GM21529 (cell line): ENCODE data around the gene IL22.

Experiments
- ATAC-seq: cut with Tn5 transposase; IDR thresholded peaks from one replicate; pipeline ENCODE4 v1.9.1; 2021; ENCODE audit not compliant: unreplicated experiment

Gene IL22

GRCh38 chr12:68264857-68265256, 11.5 kb upstream of the IL22 start:
- ATAC-seq = no peak

GRCh38 chr12:68264158-68264855, 10.9 kb upstream of the IL22 start:
- ATAC-seq = no peak

- no peak for ATAC-seq
Measured at GRCh38 chr12:68263366-68263765, 10.0 kb upstream of the IL22 start.

DNA sequence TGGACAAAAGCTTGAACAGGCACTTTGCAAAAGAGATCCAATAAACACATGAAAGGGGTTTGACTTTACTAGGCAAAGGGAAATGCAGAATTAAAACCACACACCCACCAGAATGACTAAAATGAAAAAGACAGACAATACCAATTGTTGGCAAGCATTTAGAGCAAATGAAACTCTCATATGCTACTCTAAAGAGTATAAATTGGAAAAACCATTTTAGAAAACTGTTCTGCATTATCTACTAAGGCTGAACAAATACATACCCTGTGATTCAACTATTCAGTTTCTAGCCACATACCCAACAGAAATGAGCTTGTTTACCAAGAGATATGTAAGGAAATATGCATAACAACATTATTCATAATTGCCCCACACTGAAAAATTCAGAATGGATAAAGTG, 8.5 kb upstream of the IL22 start:
- ATAC-seq = no peak

DNA sequence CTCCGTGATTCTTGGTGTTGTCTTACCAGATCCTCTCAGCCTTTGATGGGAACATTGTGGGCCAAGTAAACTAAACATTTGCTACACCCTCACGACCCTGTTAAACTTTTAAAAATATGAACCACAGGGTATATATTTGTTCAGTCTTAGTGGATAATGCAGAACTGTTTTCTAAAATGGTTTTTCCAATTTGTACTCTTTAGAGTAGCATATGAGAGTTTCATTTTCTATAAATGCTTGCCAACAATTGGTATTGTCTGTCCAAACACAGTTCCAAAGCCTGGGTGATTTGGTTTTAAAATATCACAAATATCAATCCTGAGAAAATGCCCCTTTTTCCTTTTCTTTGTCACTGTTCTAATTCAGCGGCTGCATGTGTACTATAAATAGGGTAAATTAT, 6.7 kb upstream of the IL22 start:
- ATAC-seq = no peak

- ATAC-seq = no peak
Measured at GRCh38 chr12:68259318-68259940, 6.0 kb upstream of the IL22 start.

DNA sequence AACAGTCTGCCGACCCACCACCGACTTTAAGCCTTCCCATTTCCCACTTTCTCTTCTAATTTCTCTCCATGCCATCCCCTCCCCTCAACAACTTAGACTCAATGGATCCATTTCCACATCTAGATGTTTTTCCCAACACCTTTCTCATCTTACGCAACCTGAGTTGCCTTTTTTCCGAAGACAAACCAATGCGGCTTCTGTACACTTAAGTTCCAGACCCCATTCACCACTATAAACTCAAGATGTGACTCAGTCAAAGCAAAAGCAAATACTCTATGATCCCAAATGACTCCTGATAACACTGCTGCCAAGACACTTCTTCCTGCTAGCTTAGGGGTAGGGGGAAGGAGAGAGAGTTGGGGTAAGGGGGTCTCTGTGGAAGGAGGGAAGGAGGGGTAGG, 1.3 kb downstream of the IL22 start:
- ATAC-seq = no peak

GRCh38 chr12:68250454-68250853, 3.0 kb downstream of the IL22 start:
- no peak for ATAC-seq

- no peak for ATAC-seq
Measured at GRCh38 chr12:68247785-68248184, 5.6 kb downstream of the IL22 start.

GRCh38 chr12:68246350-68246749, 7.1 kb downstream of the IL22 start:
- ATAC-seq = no peak

GRCh38 chr12:68245180-68246021, 8.0 kb downstream of the IL22 start:
- no peak for ATAC-seq

DNA sequence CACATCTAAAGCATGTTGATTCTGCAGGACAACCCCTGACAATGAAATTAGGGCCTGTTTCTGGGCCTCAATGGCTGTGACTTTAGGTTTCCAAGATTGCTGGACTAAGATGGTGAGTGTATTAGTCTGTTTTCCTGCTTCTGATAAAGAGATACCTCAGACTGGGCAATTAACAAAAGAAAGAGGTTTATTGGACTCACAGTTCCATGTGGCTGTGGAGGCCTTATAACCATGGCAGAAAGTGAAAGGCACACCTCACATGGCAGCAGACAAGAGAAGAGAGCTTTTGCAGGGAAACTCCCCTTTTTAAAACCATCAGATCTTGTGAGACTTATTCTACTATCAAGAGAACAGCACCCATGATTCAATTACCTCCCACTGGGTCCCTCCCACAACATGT, 10.6 kb downstream of the IL22 start:
- ATAC-seq = no peak

GRCh38 chr12:68240975-68241374, 12.4 kb downstream of the IL22 start:
- ATAC-seq = peak; percentile 98

DNA sequence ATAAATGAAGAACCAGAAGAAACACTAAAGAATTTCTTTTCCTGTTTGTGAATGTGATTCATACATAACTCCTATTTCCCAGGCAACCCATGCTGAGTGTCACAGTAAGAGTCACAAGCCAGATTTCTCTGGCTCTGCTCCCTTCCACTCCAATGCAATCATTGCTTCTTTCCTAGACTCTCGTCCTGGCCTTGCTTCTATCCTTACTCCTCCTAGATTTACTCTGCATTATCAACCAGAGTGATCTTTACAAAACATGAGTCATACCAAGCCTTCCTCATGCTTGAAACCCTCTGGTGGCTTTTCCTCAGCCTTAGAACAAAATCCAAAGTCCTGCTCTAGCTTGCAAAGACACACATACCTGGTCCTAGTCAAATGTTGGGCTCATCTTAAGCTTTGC, 13.3 kb downstream of the IL22 start:
- ATAC-seq = no peak

GRCh38 chr12:68239309-68239982, 14.0 kb downstream of the IL22 start:
- ATAC-seq = no peak

DNA sequence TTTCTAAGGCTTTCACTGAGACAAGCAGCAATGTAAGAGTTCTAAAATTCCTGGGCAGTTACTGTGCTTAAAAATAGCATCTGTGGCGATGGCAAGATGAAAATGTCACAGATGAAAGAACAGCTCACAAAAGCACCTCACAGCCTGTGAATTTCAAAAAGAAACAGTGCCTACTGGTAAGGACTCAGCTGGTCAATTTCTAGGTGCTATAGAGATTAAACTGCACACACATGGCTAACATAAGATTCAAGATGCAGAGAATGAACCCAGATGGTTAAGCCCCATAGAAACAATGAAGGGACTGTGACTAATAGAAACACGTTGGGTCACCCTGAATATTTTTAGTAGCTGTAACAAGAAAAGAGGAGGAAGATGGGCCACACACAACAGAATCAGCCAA, 15.8 kb downstream of the IL22 start:
- ATAC-seq = no peak

- ATAC-seq = no peak
Measured at GRCh38 chr12:68237078-68237477, 16.3 kb downstream of the IL22 start.

GRCh38 chr12:68236421-68237059, 16.9 kb downstream of the IL22 start:
- ATAC-seq = peak; percentile 59

DNA sequence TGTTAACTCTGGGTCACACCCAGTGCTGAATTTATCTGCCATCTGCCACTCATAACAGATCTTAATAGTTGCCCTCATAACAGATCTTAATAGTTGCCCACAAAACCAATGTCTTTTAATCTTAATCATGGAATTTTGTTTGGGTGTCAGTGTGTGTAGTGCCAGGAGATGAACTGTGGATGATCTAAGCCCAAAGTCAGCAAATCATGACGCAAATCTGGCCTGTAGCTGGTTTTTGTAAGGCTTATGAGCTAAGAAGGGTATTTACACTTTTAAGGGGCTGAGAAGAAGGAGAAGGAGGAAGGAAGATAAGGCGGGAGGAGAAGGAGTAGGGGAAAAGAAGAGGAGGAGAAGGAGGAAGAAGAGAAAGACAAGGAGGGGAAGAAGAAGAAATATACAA, 17.8 kb downstream of the IL22 start:
- ATAC-seq = no peak

DNA sequence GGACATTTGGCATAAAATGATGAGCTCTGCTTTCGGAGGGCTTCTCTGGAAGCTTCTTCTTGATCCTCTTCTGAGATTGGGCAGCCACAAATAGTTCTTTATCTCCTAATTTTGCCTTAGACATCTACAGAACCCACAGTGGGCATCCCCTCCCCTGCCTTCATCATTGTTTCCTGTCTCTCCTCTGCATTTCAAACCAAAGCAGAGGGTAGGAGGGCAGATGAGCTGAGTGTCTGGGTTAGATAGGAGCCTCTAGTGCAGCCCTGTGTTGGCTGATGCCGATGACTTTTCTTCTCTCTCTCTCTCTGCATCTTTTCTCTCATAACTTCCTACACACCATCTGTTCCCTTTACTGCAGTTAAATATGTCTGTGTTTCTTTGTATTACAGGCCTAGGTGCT, 19.3 kb downstream of the IL22 start:
- ATAC-seq = no peak

DNA sequence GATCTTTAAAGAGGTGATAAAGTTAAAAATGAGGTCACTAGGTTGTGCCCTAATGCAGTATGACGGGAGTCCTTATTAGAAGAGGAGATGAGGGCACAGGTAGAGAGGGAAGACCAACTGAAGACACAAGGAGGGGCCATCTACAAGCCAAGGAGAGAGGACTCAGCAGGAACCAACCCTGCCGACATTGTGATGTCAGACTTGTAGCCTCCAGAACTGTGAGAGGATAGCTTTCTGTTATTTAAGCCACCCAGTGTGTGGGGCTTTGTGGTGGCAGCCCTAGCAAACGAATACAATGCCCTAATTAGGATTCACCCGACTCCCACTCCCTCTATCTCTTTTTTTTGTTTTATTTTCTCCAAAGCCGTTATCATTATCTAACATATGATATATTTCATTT, 19.9 kb downstream of the IL22 start:
- no peak for ATAC-seq
